ENCODE measurements around the gene UGT1A3.

UGT1A3 gene

DNA sequence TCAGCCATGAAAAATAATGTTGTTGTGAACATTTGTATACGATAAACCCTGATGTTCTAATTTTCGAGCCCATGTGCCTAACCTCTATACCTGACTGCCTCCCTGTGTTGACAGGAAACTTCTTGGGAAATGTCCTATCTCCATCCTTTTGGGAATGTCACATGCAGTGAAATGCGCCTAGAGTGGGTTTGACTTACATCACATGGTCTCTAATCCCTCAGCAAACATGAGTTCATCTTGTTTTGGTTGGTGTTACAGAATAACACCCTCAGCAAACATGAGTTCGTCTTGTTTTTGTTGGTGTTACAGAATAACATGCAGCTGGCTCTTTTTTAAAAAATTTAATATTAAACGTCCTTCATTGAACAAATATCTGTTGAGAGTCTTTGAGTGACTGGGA is 40.5 kb upstream of the UGT1A3 start:
- TF ChIP-seq, protein P1, sequence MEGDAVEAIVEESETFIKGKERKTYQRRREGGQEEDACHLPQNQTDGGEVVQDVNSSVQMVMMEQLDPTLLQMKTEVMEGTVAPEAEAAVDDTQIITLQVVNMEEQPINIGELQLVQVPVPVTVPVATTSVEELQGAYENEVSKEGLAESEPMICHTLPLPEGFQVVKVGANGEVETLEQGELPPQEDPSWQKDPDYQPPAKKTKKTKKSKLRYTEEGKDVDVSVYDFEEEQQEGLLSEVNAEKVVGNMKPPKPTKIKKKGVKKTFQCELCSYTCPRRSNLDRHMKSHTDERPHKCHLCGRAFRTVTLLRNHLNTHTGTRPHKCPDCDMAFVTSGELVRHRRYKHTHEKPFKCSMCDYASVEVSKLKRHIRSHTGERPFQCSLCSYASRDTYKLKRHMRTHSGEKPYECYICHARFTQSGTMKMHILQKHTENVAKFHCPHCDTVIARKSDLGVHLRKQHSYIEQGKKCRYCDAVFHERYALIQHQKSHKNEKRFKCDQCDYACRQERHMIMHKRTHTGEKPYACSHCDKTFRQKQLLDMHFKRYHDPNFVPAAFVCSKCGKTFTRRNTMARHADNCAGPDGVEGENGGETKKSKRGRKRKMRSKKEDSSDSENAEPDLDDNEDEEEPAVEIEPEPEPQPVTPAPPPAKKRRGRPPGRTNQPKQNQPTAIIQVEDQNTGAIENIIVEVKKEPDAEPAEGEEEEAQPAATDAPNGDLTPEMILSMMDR (IDR thresholded peaks at IDR 0.05; ENCODE audit: control extremely low read depth, extremely low read depth, low read depth, missing control alignments): no peak
- ChIA-PET CTCF (no interaction called here), POLR2A (no interaction called here)
- no peak for DNase-seq (ENCODE audit: extremely low spot score)

- ChIA-PET POLR2A (no interaction called here), CTCF (no interaction called here)
- TF ChIP-seq, protein P1 (IDR thresholded peaks at IDR 0.05; ENCODE audit: control extremely low read depth, extremely low read depth, low read depth, missing control alignments): no peak
- DNase-seq (ENCODE audit: extremely low spot score): no peak
Measured at GRCh38 chr2:233689031-233689430, 39.8 kb upstream of the UGT1A3 start.

GRCh38 chr2:233689501-233689900 is 39.3 kb upstream of the UGT1A3 start:
- no peak for DNase-seq (ENCODE audit: extremely low spot score)
- ChIA-PET POLR2A (no interaction called here), CTCF (no interaction called here)
- TF ChIP-seq, protein P1 (IDR thresholded peaks at IDR 0.05; ENCODE audit: control extremely low read depth, extremely low read depth, low read depth, missing control alignments): no peak

GRCh38 chr2:233690444-233690843 is 38.4 kb upstream of the UGT1A3 start:
- TF ChIP-seq, protein P1 (IDR thresholded peaks at IDR 0.05; ENCODE audit: control extremely low read depth, extremely low read depth, low read depth, missing control alignments): no peak
- ChIA-PET CTCF (no interaction called here), POLR2A (no interaction called here)
- no peak for DNase-seq (ENCODE audit: extremely low spot score)

GRCh38 chr2:233691443-233692433 is 37.1 kb upstream of the UGT1A3 start:
- POLR2A ChIA-PET: no interaction called here

GRCh38 chr2:233692648-233693047 is 36.2 kb upstream of the UGT1A3 start, which contains the start of gene UGT1A6:
Gene UGT1A6 (plus strand): TSS chr2:233692890. CDS start chr2:233693005, 115 bp downstream.
- ChIA-PET POLR2A (no interaction called here), CTCF (no interaction called here)
- no peak for DNase-seq (ENCODE audit: extremely low spot score)
- TF ChIP-seq, protein P1 (IDR thresholded peaks at IDR 0.05; ENCODE audit: control extremely low read depth, extremely low read depth, low read depth, missing control alignments): no peak

More at GRCh38 chr2:233691443-233692433, 37.1 kb upstream of the UGT1A3 start:
- TF ChIP-seq, protein P1 (IDR thresholded peaks at IDR 0.05; ENCODE audit: control extremely low read depth, extremely low read depth, low read depth, missing control alignments): no peak
- no peak for DNase-seq (ENCODE audit: extremely low spot score)
- CTCF ChIA-PET: interaction anchor here (1.2 kb wide), 1 partner anchor 20 kb away, joined by 5 read pairs; no protein-coding TSS in a partner anchor
